ENCODE measurements around the gene WDR18.

The WDR18 gene

DNA sequence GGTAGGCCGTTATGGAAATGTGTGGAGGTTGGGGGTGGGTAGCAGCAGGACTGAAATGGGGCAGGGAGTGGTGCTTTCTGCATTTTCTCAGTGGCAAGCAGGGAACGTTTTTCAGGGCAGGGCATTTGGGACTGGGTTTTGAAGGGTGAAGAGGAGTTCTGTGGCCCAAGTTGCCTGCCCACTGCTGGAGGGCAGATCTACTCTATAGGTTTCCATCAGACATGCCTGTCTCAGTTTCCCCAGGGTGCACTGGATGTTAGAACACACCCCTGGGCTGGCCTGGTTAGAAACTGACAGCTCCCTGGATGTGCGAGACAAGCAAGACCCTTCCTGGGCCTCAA, 15.2 kb downstream of the WDR18 start:
- no peak for TF ChIP-seq GATA3 (IDR thresholded peaks at IDR 0.05; ENCODE audit: low read depth, low read length)
- TF ChIP-seq GATA2 (IDR thresholded peaks at IDR 0.05; ENCODE audit: low read depth, low read length), result no peak

DNA sequence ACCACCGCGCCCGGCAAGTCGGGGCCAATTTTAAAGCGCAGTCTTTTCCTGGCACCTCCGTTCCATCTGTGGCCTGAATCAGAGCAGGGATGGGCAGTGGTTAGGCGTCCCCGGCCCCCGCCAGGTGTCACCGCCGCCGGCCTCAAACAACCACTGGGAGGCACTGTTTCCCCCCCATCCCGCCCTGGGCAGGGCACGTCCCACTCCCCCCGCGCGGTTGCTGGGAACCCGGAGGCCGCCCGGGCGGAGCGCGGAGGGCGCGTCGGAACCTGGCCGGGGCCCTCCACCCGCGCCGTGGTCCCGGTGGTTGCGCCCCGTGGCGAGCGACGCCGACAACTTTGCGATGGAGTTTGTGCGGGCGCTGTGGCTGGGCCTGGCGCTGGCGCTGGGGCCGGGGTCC, 15.9 kb downstream of the WDR18 start, which contains the start of gene GRIN3B:
GRIN3B (plus strand) TSS at position 325 of the 400 bp plus-strand sequence; CDS start at position 344, 19 bp downstream.
- TF ChIP-seq GATA2 (IDR thresholded peaks at IDR 0.05; ENCODE audit: low read depth, low read length) (no peak), GATA3 (IDR thresholded peaks at IDR 0.05; ENCODE audit: low read depth, low read length) (no peak)

DNA sequence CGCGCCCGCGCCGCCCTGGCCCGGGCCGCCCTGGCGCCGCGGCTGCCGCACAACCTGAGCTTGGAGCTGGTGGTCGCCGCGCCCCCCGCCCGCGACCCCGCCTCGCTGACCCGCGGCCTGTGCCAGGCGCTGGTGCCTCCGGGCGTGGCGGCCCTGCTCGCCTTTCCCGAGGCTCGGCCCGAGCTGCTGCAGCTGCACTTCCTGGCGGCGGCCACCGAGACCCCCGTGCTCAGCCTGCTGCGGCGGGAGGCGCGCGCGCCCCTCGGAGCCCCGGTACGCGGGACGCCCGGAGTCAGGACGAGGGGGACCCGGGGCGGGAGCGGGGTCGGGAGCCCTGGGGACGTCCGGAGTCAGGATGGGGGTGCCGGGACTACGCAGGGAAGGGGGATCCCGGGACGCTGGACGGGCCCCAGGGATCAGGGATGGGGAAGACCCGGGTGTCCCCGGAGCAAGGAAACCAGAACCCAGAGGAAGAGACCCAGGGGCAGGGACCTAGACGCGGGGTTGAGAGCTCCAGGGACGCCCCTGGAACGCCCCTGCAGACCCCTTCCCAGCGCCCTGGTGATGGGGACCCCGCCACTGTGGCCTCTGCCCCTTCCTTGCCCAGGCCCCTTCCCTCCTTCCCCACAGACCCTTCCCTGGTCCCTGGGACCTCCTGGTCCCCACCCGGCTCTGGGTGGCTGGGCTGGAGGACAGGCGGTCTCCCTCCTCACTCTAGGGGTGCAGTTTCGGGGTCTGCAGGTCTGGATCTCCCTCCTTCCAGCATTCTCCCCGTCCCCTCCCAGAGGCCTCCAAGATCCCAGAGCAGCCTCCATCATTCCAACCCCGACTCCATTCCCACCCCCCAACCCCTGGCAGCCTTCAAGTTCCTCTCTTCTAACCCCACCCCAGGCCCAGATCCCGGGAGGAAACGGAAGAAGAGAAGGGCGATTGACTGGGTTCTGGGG, 16.7 kb downstream of the WDR18 start:
- TF ChIP-seq GATA3 (IDR thresholded peaks at IDR 0.05; ENCODE audit: low read depth, low read length) (no peak), GATA2 (IDR thresholded peaks at IDR 0.05; ENCODE audit: low read depth, low read length) (no peak)

DNA sequence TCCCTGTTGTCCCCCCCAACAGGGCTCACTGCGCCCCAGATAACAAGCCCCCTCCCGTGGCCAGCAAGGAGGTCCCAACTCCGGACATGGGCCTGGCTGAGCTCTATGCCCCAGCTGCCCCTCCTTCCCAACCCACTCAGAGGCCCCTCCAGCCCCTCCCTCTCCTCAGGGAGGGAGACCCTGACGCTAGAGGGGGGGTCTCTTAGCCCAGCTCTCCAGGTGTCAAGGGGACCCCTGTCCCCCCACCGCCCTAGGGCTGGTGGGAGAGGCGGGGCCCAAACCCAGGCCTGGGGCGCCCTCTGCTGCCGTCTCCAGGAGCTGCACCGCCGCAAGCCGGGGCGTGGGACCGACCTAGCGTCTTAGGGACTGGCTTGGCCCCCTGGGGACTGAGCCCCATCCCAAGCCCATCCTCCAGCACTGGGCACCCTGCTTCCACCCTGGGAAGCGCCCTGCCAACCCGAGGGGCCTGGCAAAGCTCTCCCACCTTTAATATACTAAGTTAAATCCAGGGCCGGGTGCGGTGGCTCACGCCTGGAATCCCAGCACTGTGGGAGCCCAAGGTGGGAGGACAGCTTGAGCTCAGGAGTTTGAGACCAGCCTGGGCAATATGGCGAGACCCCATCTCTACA, 17.5 kb downstream of the WDR18 start:
- TF ChIP-seq GATA2 (IDR thresholded peaks at IDR 0.05; ENCODE audit: low read depth, low read length) (no peak), GATA3 (IDR thresholded peaks at IDR 0.05; ENCODE audit: low read depth, low read length) (no peak)

DNA sequence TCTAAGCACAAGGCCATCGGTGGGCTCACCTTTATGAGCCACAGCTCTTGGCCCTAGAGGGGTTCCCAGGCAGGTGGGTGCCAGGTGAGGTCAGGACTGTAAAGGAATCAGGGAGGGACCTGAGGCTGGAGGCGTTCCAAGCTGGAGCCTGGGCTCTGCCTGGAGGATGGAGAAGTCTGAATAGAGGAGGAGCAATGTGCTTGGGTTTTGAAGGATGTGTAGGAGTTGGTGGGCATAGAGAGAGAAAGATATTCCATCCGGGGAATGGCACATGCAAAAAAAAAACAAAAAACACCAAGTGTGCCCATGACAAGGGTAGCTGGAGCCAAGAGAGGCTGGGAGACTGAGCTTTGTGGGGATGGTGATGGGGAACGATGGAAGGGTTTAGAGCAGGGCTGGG, 18.5 kb downstream of the WDR18 start:
- TF ChIP-seq GATA2 (IDR thresholded peaks at IDR 0.05; ENCODE audit: low read depth, low read length) (no peak), GATA3 (IDR thresholded peaks at IDR 0.05; ENCODE audit: low read depth, low read length) (no peak)

DNA sequence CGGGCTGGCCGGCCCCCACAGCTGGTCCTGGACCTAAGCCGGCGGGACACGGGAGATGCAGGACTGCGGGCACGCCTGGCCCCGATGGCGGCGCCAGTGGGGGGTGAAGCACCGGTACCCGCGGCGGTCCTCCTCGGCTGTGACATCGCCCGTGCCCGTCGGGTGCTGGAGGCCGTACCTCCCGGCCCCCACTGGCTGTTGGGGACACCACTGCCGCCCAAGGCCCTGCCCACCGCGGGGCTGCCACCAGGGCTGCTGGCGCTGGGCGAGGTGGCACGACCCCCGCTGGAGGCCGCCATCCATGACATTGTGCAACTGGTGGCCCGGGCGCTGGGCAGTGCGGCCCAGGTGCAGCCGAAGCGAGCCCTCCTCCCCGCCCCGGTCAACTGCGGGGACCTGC, 19.1 kb downstream of the WDR18 start:
- TF ChIP-seq GATA3 (IDR thresholded peaks at IDR 0.05; ENCODE audit: low read depth, low read length) (no peak), GATA2 (IDR thresholded peaks at IDR 0.05; ENCODE audit: low read depth, low read length) (no peak)

DNA sequence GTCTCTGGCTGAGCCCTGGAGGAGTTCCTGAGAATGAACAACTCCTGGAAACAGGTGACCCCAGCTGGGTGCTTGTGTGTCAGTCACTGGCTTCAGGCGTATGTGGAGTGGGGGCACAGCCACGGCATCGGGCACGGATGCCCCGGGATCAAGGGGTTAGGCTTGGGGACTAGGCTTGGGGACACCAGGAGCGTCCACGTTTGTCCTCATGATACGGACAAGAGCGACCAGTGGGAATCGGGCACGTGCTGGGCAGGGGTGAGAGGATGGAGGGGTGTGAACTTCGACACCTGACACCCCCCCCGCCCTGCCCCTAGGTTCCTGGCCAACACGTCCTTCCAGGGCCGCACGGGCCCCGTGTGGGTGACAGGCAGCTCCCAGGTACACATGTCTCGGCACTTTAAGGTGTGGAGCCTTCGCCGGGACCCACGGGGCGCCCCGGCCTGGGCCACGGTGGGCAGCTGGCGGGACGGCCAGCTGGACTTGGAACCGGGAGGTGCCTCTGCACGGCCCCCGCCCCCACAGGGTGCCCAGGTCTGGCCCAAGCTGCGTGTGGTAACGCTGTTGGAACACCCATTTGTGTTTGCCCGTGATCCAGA, 20.2 kb downstream of the WDR18 start:
- TF ChIP-seq GATA2 (IDR thresholded peaks at IDR 0.05; ENCODE audit: low read depth, low read length) (no peak), GATA3 (IDR thresholded peaks at IDR 0.05; ENCODE audit: low read depth, low read length) (no peak)

DNA sequence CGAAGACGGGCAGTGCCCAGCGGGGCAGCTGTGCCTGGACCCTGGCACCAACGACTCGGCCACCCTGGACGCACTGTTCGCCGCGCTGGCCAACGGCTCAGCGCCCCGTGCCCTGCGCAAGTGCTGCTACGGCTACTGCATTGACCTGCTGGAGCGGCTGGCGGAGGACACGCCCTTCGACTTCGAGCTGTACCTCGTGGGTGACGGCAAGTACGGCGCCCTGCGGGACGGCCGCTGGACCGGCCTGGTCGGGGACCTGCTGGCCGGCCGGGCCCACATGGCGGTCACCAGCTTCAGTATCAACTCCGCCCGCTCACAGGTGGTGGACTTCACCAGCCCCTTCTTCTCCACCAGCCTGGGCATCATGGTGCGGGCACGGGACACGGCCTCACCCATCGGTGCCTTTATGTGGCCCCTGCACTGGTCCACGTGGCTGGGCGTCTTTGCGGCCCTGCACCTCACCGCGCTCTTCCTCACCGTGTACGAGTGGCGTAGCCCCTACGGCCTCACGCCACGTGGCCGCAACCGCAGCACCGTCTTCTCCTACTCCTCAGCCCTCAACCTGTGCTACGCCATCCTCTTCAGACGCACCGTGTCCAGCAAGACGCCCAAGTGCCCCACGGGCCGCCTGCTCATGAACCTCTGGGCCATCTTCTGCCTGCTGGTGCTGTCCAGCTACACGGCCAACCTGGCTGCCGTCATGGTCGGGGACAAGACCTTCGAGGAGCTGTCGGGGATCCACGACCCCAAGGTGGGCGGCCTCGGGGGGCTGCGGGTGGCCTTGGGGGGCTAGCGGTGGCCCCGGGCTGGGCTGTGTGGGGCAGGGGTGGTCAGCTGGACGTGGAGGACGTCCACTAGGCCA, 20.9 kb downstream of the WDR18 start:
- TF ChIP-seq GATA3 (IDR thresholded peaks at IDR 0.05; ENCODE audit: low read depth, low read length) (no peak), GATA2 (IDR thresholded peaks at IDR 0.05; ENCODE audit: low read depth, low read length) (no peak)

DNA sequence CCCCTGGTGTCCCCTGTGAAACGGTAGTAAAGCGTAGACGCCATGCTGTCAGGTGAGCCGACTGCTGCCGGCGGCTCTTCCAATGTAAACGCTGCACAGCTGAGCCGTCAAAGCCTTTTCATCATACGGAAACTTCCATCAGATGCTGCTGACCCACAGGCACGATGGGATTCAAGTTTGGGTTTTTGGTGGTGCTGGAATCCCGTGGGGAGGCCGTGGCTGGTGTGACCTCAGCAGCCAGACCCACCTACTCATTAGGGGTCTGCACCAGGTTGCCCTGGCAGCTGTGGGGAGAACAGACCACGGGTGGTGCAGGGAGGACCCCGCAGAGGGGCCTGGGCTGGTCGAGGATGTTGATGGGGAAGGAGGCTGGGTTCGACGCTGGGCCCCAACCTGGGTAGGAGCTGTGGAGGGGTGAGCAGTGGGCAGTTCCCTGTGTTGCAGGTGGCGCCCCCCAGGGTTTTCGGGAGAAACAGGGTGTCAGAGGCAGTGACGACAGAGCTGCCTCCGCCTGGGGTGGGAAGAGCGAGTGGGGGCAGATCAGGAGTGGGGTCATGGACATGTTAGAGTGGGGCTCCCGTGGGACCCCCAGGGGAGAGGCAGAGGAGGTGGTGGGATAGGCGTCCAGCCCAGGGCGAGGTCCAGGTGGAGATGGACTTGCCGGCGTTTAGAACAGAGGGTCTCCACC, 22.7 kb downstream of the WDR18 start:
- TF ChIP-seq GATA3 (IDR thresholded peaks at IDR 0.05; ENCODE audit: low read depth, low read length), result no peak
- TF ChIP-seq GATA2 (IDR thresholded peaks at IDR 0.05; ENCODE audit: low read depth, low read length), result no peak

DNA sequence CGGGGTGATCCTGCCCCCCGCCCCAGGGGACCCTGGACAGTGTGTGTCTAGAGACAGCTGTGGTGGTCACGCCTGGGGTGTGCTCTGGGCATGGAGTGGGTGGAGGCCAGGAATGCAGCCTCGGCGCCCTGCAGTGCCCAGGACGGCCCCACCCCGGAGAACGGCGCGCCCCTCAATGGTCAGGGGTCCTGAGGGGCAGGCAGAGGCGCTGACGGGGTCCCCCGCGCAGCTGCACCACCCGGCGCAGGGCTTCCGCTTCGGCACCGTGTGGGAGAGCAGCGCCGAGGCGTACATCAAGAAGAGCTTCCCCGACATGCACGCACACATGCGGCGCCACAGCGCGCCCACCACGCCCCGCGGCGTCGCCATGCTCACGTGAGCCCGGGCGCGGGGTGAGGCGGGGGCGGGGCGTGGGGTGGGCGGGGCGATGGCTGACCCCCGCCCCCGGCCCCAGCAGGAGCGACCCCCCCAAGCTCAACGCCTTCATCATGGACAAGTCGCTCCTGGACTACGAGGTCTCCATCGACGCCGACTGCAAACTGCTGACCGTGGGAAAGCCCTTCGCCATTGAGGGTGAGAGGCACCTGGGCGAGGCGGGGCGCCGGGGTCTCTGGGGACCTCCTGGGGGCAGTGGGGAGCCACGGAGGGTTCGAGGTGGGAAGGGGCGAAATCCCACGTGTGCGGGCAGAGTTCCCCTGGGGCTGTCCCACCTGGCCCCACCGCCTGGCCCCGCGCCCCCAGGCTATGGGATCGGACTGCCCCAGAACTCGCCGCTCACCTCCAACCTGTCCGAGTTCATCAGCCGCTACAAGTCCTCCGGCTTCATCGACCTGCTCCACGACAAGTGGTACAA, 23.5 kb downstream of the WDR18 start:
- TF ChIP-seq GATA3 (IDR thresholded peaks at IDR 0.05; ENCODE audit: low read depth, low read length) (no peak), GATA2 (IDR thresholded peaks at IDR 0.05; ENCODE audit: low read depth, low read length) (no peak)

DNA sequence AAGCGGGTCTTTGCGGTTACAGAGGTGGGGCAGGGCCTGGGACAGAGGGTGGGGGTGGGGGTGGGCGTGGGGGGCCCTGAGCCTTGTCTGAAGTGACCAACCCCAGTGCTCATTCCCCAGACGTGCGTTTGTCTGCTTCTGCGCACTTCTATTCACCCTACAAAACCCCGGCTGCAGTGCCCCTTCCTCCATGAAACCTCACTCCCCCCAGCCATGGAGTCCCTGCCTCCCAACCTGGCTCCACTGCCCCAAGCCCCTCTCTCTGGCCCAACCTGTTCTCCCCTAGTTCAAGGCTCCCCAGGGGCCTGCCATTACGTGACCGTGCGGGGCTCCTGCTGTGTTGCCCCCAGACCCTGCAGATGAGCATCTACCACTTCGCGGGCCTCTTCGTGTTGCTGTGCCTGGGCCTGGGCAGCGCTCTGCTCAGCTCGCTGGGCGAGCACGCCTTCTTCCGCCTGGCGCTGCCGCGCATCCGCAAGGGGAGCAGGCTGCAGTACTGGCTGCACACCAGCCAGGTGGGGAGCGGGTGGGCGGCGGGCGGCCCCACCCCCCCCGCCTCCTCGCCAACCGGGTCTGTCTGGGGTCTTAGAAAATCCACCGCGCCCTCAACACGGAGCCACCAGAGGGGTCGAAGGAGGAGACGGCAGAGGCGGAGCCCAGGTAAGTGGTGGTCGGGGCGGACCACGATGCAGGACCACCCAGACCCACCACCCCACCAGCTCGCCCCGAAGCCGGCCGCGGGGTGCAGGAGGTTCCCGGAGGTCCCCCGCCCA, 24.3 kb downstream of the WDR18 start:
- TF ChIP-seq GATA3 (IDR thresholded peaks at IDR 0.05; ENCODE audit: low read depth, low read length) (no peak), GATA2 (IDR thresholded peaks at IDR 0.05; ENCODE audit: low read depth, low read length) (no peak)

All from SH-SY5Y (cell line).